ENCODE results near the gene PITPNB. TPM values are rescaled to one million over a fixed set of nuclear protein-coding genes. Genes with fewer than 3 reads are reported as not detected.

Gene PITPNB
- total RNA-seq, 1 experiment from 2014 or later: 82.6 TPM

DNA sequence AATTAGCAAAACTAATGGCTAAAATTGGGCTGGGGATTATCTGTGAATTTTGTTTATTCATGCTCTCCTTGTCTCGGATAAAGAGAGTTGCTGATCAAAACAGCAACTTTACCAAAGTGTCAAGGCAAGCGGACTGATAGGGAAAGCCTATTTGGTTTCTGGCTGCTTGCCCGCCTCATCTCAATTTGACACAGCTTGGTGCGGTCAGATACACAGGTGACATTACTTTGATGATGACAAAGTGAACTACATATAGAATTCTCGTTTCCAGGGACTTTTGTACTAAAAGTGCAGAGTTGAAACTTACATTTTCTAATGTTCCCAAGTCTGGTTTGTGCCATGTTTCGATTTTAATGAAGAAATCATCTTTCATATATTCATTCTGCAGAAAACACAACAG lies 22.8 kb downstream of the PITPNB start:
- H3K36me3 ChIP-seq (ENCODE audit: control insufficient read depth in 1 of 2, insufficient read depth in 2 of 2, low read length in 2 of 2): peaks cover 52 to 60% of the 10 kb centered on the region in 2 experiments; a peak in 3 of 4 replicates
- no peaks in the 10 kb centered on the region for H3K4me1 ChIP-seq (ENCODE audit: control insufficient read depth in 1 of 2, insufficient read depth in 2 of 2, low read length in 2 of 2)
- RAD21 ChIA-PET (ENCODE audit: low non-redundant PET in 1 of 2, low total read pairs in 2 of 2, uncharacterized antibody in 2 of 2, unreplicated experiment in 2 of 2): no interaction called here
- POLR2A ChIA-PET: no interaction called here
- H4K20me1 ChIP-seq (ENCODE audit: insufficient read depth): peaks cover 12% of the 10 kb centered on the region; the same call in 1 of the 2 replicates
- ATAC-seq: no peak
- H3K27me3 ChIP-seq (ENCODE audit: insufficient read depth, low read length): no peaks in the 10 kb centered on the region
- H3K4me3 ChIP-seq (replicated peaks in 1 of 2; ENCODE audit: low read depth in 1 of 2, low read length in 2 of 2): no peak overlapping the region
- H3K79me2 ChIP-seq (ENCODE audit: insufficient read depth, low read length): peaks cover 92% of the 10 kb centered on the region
- no TSS peak for BruUV-seq (replicated peaks)
- H3K4me2 ChIP-seq (ENCODE audit: low read length): no peak overlapping the region
- intact Hi-C loops (cut with micrococcal nuclease): no loop called here
- no peak overlapping the region for H3K27ac ChIP-seq (ENCODE audit: low read depth, low read length)
- CTCF ChIA-PET: no interaction called here
- DNase-seq (ENCODE audit: low read depth, low spot score): no peak
- no peak overlapping the region for H3K9ac ChIP-seq (ENCODE audit: low read length)
- no peaks in the 10 kb centered on the region for H3K9me2 ChIP-seq (ENCODE audit: insufficient read depth)
- no peak overlapping the region for H2AFZ ChIP-seq (ENCODE audit: low read depth, low read length, poor library complexity, severe bottlenecking)
- TF ChIP-seq CEBPB (IDR thresholded peaks at IDR 0.05; ENCODE audit: low read depth) (no peak), ATF3 (IDR thresholded peaks at IDR 0.05) (no peak), POLR2AphosphoS5 (IDR thresholded peaks at IDR 0.05; ENCODE audit: low read depth, low read length) (no peak), TCF7L2 (IDR thresholded peaks at IDR 0.05; ENCODE audit: borderline replicate concordance, extremely low read depth, insufficient read depth, insufficient read length) (no peak), ZNF274 (IDR thresholded peaks at IDR 0.05; ENCODE audit: low read depth, low read length) (no peak), ELF1 (IDR thresholded peaks at IDR 0.05; ENCODE audit: borderline replicate concordance, low read depth) (no peak), JUND (IDR thresholded peaks at IDR 0.05) (no peak), CBX3 (IDR thresholded peaks at IDR 0.05; ENCODE audit: low read depth) (no peak), EZH2phosphoT487 (IDR thresholded peaks at IDR 0.05; ENCODE audit: borderline replicate concordance) (no peak), FOSL1 (IDR thresholded peaks at IDR 0.05; ENCODE audit: low read depth) (no peak), RAD21 (IDR thresholded peaks at IDR 0.05; ENCODE audit: low read depth) (no peak), SRF (IDR thresholded peaks at IDR 0.05; ENCODE audit: low read depth) (no peak), ZFX (IDR thresholded peaks at IDR 0.05) (no peak), YY1 (IDR thresholded peaks at IDR 0.05; ENCODE audit: extremely low read depth, insufficient replicate concordance, low read depth, low read length) (no peak)
- TF ChIP-seq, protein P1, sequence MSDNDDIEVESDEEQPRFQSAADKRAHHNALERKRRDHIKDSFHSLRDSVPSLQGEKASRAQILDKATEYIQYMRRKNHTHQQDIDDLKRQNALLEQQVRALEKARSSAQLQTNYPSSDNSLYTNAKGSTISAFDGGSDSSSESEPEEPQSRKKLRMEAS (IDR thresholded peaks at IDR 0.05): no peak
- TF ChIP-seq, protein P2, sequence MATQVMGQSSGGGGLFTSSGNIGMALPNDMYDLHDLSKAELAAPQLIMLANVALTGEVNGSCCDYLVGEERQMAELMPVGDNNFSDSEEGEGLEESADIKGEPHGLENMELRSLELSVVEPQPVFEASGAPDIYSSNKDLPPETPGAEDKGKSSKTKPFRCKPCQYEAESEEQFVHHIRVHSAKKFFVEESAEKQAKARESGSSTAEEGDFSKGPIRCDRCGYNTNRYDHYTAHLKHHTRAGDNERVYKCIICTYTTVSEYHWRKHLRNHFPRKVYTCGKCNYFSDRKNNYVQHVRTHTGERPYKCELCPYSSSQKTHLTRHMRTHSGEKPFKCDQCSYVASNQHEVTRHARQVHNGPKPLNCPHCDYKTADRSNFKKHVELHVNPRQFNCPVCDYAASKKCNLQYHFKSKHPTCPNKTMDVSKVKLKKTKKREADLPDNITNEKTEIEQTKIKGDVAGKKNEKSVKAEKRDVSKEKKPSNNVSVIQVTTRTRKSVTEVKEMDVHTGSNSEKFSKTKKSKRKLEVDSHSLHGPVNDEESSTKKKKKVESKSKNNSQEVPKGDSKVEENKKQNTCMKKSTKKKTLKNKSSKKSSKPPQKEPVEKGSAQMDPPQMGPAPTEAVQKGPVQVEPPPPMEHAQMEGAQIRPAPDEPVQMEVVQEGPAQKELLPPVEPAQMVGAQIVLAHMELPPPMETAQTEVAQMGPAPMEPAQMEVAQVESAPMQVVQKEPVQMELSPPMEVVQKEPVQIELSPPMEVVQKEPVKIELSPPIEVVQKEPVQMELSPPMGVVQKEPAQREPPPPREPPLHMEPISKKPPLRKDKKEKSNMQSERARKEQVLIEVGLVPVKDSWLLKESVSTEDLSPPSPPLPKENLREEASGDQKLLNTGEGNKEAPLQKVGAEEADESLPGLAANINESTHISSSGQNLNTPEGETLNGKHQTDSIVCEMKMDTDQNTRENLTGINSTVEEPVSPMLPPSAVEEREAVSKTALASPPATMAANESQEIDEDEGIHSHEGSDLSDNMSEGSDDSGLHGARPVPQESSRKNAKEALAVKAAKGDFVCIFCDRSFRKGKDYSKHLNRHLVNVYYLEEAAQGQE (IDR thresholded peaks at IDR 0.05; ENCODE audit: low read depth): no peak
- no peaks in the 10 kb centered on the region for H3K9me3 ChIP-seq (ENCODE audit: control insufficient read depth in 1 of 2, insufficient read depth in 1 of 2, low read depth in 1 of 2, low read length in 2 of 2)

Data from HCT116 (cell line).